ENCODE results near the gene ZNF554. TPM values are rescaled to one million over a fixed set of nuclear protein-coding genes. Genes with fewer than 3 reads are reported as not detected.

Gene ZNF554
- total and polyA plus RNA-seq, 4 donors: 0.94 to 3.3 (median 2.1) TPM

- peaks cover 0 to 6% (median 3%) of the 10 kb centered on the region in 4 donors for H3K4me1 ChIP-seq (ENCODE audit: control insufficient read depth in 4 of 4, insufficient read depth in 4 of 4, low read length in 3 of 4)
- TF ChIP-seq SP1 (IDR thresholded peaks at IDR 0.05): peak; percentile 98
- peak; percentile 32 for TF ChIP-seq YY1 (IDR thresholded peaks at IDR 0.05)
- peak; percentile 39 for TF ChIP-seq CTCF (IDR thresholded peaks at IDR 0.05; ENCODE audit: low read depth, low read length, missing input control)
- TF ChIP-seq FOXA1 (IDR thresholded peaks at IDR 0.05): no peak
- TF ChIP-seq ZBTB33 (IDR thresholded peaks at IDR 0.05): no peak
- TF ChIP-seq GABPA (IDR thresholded peaks at IDR 0.05 in 1 of 2, conservative IDR thresholded peaks at IDR 0.05 in 1 of 2): peak in 1 of 2 donors; percentile 27
- no peak for TF ChIP-seq RXRA (IDR thresholded peaks at IDR 0.05)
- no peak for TF ChIP-seq EGR1 (IDR thresholded peaks at IDR 0.05; ENCODE audit: low read depth in 2 of 2)
- no peak for TF ChIP-seq HNF4G (IDR thresholded peaks at IDR 0.05)
- TF ChIP-seq ATF3 (IDR thresholded peaks at IDR 0.05): no peak
- TF ChIP-seq HNF4A (conservative IDR thresholded peaks at IDR 0.05): peak in 1 of 2 donors; percentile 34
- TF ChIP-seq REST (IDR thresholded peaks at IDR 0.05): no peak
- TF ChIP-seq FOXA2 (IDR thresholded peaks at IDR 0.05): no peak
- no peak for TF ChIP-seq NR2F2 (IDR thresholded peaks at IDR 0.05)
- TF ChIP-seq MAX (IDR thresholded peaks at IDR 0.05): peak; percentile 15
- TF ChIP-seq JUND (IDR thresholded peaks at IDR 0.05): no peak
- no peak for TF ChIP-seq TAF1 (conservative IDR thresholded peaks at IDR 0.05)
- peak in 1 of 2 donors; percentile 36 for TF ChIP-seq RAD21 (IDR thresholded peaks at IDR 0.05)
- peak; percentile 97 for DNase-seq (ENCODE audit: low spot score)
- under 1% methylated on average over 106 of the region's 106 CpGs for WGBS
- peak within 1 kb of the TSS; percentile 74 to 97 (median 82) for H3K4me3 ChIP-seq (ENCODE audit: low read depth in 1 of 3, low read length in 3 of 3)
- peaks cover under 1 to 10% (median 3%) of the 10 kb centered on the region in 4 donors for H3K36me3 ChIP-seq (ENCODE audit: control insufficient read depth in 4 of 4, insufficient read depth in 3 of 4, low read depth in 1 of 4, low read length in 3 of 4)
- H3K9me3 ChIP-seq (ENCODE audit: control insufficient read depth in 4 of 4, low read length in 3 of 4): peaks cover 8 to 17% (median 11%) of the 10 kb centered on the region in 4 donors
- peak within 1 kb of the TSS; percentile 77 to 88 for H3K27ac ChIP-seq (ENCODE audit: low read depth in 1 of 2, low read length in 2 of 2)
- H3K27me3 ChIP-seq (ENCODE audit: control insufficient read depth in 4 of 4, insufficient read depth in 4 of 4, low read length in 3 of 4): no peaks in the 10 kb centered on the region
- H3K9ac ChIP-seq (ENCODE audit: low read depth in 1 of 2, low read length in 2 of 2): peak within 1 kb of the TSS; percentile 18 to 45
These were observed 21.4 kb downstream of the ZNF554 start, which contains the start of gene ZNF555 for GRCh38 chr19:2840794-2841791. Gene ZNF555, plus strand, starts transcription at chr19:2841475. Its CDS starts 98 bp downstream, at chr19:2841573.
